Fibroblast of lung (primary cell): ENCODE data around the gene GNG3. TPM values are rescaled to one million over a fixed set of nuclear protein-coding genes. Genes with fewer than 3 reads are reported as not detected.

Experiments
- DNase-seq, 2 donors: peaks; one replicate each; pipeline versions ENCODE4 v3.0.0 to v3.0.0-alpha.2; 2010; ENCODE audit warnings: low read depth in 2 of 2
- H2AFZ ChIP-seq: 2 replicates; pipeline ENCODE4 v1.5.1; 2012; ENCODE audit warnings: low read length, control low read depth, inconsistent platforms
- H3K27ac ChIP-seq: 2 replicates; pipeline ENCODE4 v1.5.1; 2011; ENCODE audit warnings: low read length, control low read depth; ENCODE audit not compliant: insufficient read depth
- H3K27me3 ChIP-seq: 2 replicates; pipeline ENCODE4 v1.5.1; 2011; ENCODE audit warnings: mild to moderate bottlenecking, low read length; ENCODE audit not compliant: control insufficient read depth, insufficient read depth
- H3K36me3 ChIP-seq: 2 replicates; pipeline ENCODE4 v1.5.1; 2011; ENCODE audit warnings: low read length; ENCODE audit not compliant: control insufficient read depth, insufficient read depth
- H3K4me1 ChIP-seq: 2 replicates; pipeline ENCODE4 v1.5.1; 2011; ENCODE audit warnings: low read length; ENCODE audit not compliant: control insufficient read depth, insufficient read depth; ENCODE audit errors: extremely low read depth
- H3K4me2 ChIP-seq: 2 replicates; pipeline ENCODE4 v1.5.1; 2011; ENCODE audit warnings: low read length, control low read depth; ENCODE audit not compliant: insufficient read depth; ENCODE audit errors: extremely low read depth
- H3K4me3 ChIP-seq, 4 experiments: fragments of 200-600 bp in 1 of 4; sonication (generic) in 1 of 4; replicated peaks in 1 of 4; 2 replicates each; pipeline ENCODE4 v1.5.1; 2011 to 2016; ENCODE audit warnings: low read length in 4 of 4, low read depth in 3 of 4, mild to moderate bottlenecking in 3 of 4, control low read depth in 2 of 4, inconsistent platforms in 1 of 4, mixed read lengths in 1 of 4; ENCODE audit not compliant: insufficient read depth in 1 of 4; ENCODE audit errors: control extremely low read depth in 1 of 4
- H3K79me2 ChIP-seq: 2 replicates; pipeline ENCODE4 v1.5.1; 2012; ENCODE audit warnings: mild to moderate bottlenecking, low read length, inconsistent platforms; ENCODE audit not compliant: control insufficient read depth, insufficient read depth
- H3K9ac ChIP-seq: 2 replicates; pipeline ENCODE4 v1.5.1; 2011; ENCODE audit warnings: mild to moderate bottlenecking, low read length, control low read depth; ENCODE audit not compliant: insufficient read depth
- H3K9me3 ChIP-seq: 2 replicates; pipeline ENCODE4 v1.5.1; 2012; ENCODE audit warnings: low read depth, low read length; ENCODE audit not compliant: control insufficient read depth, insufficient read depth
- H4K20me1 ChIP-seq: 2 replicates; pipeline ENCODE4 v1.5.1; 2011; ENCODE audit warnings: low read length; ENCODE audit not compliant: control insufficient read depth, insufficient read depth; ENCODE audit errors: extremely low read depth
- EZH2 ChIP-seq: IDR thresholded peaks from 2 replicates; pipeline ENCODE4 v1.5.1; 2012; ENCODE audit warnings: low read length, control low read depth, mild to moderate bottlenecking; ENCODE audit errors: missing control alignments
- polyA plus RNA-seq, 2 donors: library from polyadenylated mRNA; depleted of rRNA in 1 of 2; stranded (reverse) in 1 of 2; unstranded in 1 of 2; fragments of >200 nt; gene quantifications; 2 replicates each; pipeline ENCODE4 v1.2.1, GENCODE V29; 2011 to 2012; ENCODE audit warnings: missing spikeins in 1 of 2
- total RNA-seq: library from RNA; depleted of rRNA; stranded (reverse); fragments of >200 nt; gene quantifications from 2 replicates; pipeline ENCODE4 v1.2.1, GENCODE V29; 2014
- TF ChIP-seq, protein P1 (sequence below), 2 donors: IDR thresholded peaks in 1 of 2; conservative IDR thresholded peaks in 1 of 2; 1 replicate in 1 of 2; 2 replicates in 1 of 2; pipeline ENCODE4 v1.5.1; 2011 to 2012; ENCODE audit warnings: low read length in 2 of 2, control low read depth in 1 of 2, inconsistent platforms in 1 of 2, low read depth in 1 of 2, mild to moderate bottlenecking in 1 of 2

The GNG3 gene
- total and polyA plus RNA-seq, 2 donors (not counting 1 experiment from before 2014, with no cell fraction given), result not detected

- Histone ChIP-seq H3K9ac (peak within 1 kb of the TSS; percentile 90), H3K27ac (peak within 1 kb of the TSS; percentile 88), H2AFZ (peak within 1 kb of the TSS; percentile 61), H3K4me3 (peak within 1 kb of the TSS; percentile 74 to 88 (median 82)), H3K4me2 (peak within 1 kb of the TSS; percentile 99), H4K20me1 (no peaks in the 10 kb centered on the region), H3K9me3 (no peaks in the 10 kb centered on the region), H3K27me3 (no peaks in the 10 kb centered on the region), H3K79me2 (peaks cover 13% of the 10 kb centered on the region), H3K36me3 (peaks cover 7% of the 10 kb centered on the region), H3K4me1 (peaks cover 5% of the 10 kb centered on the region)
- TF ChIP-seq EZH2, result no peak
- TF ChIP-seq, protein P1, sequence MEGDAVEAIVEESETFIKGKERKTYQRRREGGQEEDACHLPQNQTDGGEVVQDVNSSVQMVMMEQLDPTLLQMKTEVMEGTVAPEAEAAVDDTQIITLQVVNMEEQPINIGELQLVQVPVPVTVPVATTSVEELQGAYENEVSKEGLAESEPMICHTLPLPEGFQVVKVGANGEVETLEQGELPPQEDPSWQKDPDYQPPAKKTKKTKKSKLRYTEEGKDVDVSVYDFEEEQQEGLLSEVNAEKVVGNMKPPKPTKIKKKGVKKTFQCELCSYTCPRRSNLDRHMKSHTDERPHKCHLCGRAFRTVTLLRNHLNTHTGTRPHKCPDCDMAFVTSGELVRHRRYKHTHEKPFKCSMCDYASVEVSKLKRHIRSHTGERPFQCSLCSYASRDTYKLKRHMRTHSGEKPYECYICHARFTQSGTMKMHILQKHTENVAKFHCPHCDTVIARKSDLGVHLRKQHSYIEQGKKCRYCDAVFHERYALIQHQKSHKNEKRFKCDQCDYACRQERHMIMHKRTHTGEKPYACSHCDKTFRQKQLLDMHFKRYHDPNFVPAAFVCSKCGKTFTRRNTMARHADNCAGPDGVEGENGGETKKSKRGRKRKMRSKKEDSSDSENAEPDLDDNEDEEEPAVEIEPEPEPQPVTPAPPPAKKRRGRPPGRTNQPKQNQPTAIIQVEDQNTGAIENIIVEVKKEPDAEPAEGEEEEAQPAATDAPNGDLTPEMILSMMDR (conservative IDR thresholded peaks at IDR 0.05 in 1 of 2, IDR thresholded peaks at IDR 0.05 in 1 of 2; ENCODE audit: low read depth in 1 of 2, low read length in 2 of 2), result no peak
- peak; percentile 89 for DNase-seq
These were observed 28.4 kb upstream of the GNG3 start, which contains the start of gene UBXN1 for GRCh38 chr11:62678770-62679696. UBXN1 (minus strand) TSS chr11:62679073; CDS start chr11:62678923, 150 bp downstream.

DNA sequence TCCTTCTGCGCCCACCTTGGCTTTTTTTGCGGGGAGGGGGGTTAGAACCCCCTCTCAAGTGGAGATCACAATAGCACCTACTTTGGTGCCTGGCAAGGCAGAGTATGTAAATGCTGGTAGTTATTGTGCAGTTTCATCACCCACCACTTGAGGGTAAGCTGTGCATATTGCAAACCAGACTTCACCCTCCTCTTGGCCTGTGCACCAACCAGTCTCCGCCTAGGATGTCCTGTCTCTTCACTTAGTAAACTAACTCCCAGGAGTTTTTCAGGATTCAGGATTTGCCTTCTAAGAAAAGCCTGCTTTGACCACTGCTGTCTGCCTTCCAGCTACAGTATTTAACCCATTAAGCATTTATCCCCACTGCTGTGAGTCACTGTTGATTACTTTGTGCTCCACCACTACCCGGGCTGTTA is 26.6 kb upstream of the GNG3 start:
- Histone ChIP-seq H4K20me1 (no peaks in the 10 kb centered on the region), H3K4me3 (no peak overlapping the region), H3K36me3 (peaks cover 7% of the 10 kb centered on the region), H3K79me2 (peaks cover 13% of the 10 kb centered on the region), H2AFZ (peak overlapping the region; percentile 38), H3K9ac (no peak overlapping the region), H3K27me3 (no peaks in the 10 kb centered on the region), H3K4me1 (peaks cover 5% of the 10 kb centered on the region), H3K27ac (peak overlapping the region; percentile 48), H3K4me2 (no peak overlapping the region), H3K9me3 (no peaks in the 10 kb centered on the region)
- TF ChIP-seq, protein P1 (conservative IDR thresholded peaks at IDR 0.05 in 1 of 2, IDR thresholded peaks at IDR 0.05 in 1 of 2; ENCODE audit: low read depth in 1 of 2, low read length in 2 of 2), result peak; percentile 63 to 75
- TF ChIP-seq EZH2, result no peak
- DNase-seq, result peak; percentile 77 to 89

DNA sequence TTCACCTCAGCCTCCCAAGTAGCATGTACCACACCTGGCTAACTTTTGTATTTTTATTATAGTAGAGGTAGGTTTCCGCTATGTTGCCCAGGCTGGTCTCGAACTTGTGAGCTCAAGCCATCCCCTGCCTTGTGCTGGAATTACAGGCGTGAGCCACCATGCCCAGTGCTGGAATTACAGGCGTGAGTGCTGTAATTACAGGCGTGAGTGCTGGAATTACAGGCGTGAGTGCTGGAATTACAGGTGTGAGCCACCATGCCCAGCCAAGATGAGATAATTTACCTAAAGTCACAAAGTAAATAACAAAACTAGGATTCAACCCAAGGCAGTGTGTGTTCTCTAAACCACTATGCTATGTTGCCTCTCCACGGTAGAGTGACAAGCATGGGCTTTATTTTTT is 25.0 kb upstream of the GNG3 start:
- H3K9ac ChIP-seq, result no peak overlapping the region
- H4K20me1 ChIP-seq, result no peaks in the 10 kb centered on the region
- no peak for DNase-seq
- H3K27me3 ChIP-seq, result no peaks in the 10 kb centered on the region
- no peaks in the 10 kb centered on the region for H3K9me3 ChIP-seq
- peaks cover 5% of the 10 kb centered on the region for H3K4me1 ChIP-seq
- H3K79me2 ChIP-seq, result peaks cover 11% of the 10 kb centered on the region
- H3K36me3 ChIP-seq, result peaks cover under 1% of the 10 kb centered on the region
- no peak overlapping the region for H3K27ac ChIP-seq
- H3K4me3 ChIP-seq, result no peak overlapping the region
- no peak for TF ChIP-seq EZH2
- TF ChIP-seq, protein P1 (conservative IDR thresholded peaks at IDR 0.05 in 1 of 2, IDR thresholded peaks at IDR 0.05 in 1 of 2; ENCODE audit: low read depth in 1 of 2, low read length in 2 of 2), result no peak
- H3K4me2 ChIP-seq, result no peak overlapping the region
- no peak overlapping the region for H2AFZ ChIP-seq
